Liver (tissue), 3 donors: ENCODE results near the gene HPCAL1.

ENCODE experiments used
- FOXA1 ChIP-seq: IDR thresholded peaks from 2 replicates; pipeline ENCODE4 v1.6.1; 2016; ENCODE audit warnings: antibody characterized with exemption
- JUND ChIP-seq, 2 donors: IDR thresholded peaks; 2 replicates each; pipeline ENCODE4 v1.6.1; 2016; ENCODE audit warnings: antibody characterized with exemption in 2 of 2
- RAD21 ChIP-seq, 2 donors: IDR thresholded peaks; 2 replicates each; pipeline ENCODE4 v1.6.1; 2016; ENCODE audit warnings: antibody characterized with exemption in 2 of 2, mild to moderate bottlenecking in 2 of 2
- TAF1 ChIP-seq: conservative IDR thresholded peaks from 2 replicates; pipeline ENCODE4 v1.6.1; 2016; ENCODE audit warnings: antibody characterized with exemption, mild to moderate bottlenecking
- YY1 ChIP-seq: IDR thresholded peaks from 2 replicates; pipeline ENCODE4 v1.6.1; 2016; ENCODE audit warnings: antibody characterized with exemption, mild to moderate bottlenecking
- TF ChIP-seq, protein P1 (sequence below): IDR thresholded peaks from 2 replicates; pipeline ENCODE4 v1.6.1; 2016; ENCODE audit warnings: antibody characterized with exemption
- TF ChIP-seq, protein P2 (sequence below): fragments of 150-350 bp; IDR thresholded peaks from 2 replicates; pipeline ENCODE4 v1.5.1; 2017; ENCODE audit warnings: improper control_type of control experiment, low read depth, low read length; ENCODE audit not compliant: missing input control
- TF ChIP-seq, protein P3 (sequence below): IDR thresholded peaks from 2 replicates; pipeline ENCODE4 v1.6.1; 2016; ENCODE audit warnings: antibody characterized with exemption
- TF ChIP-seq, protein P4 (sequence below): IDR thresholded peaks from 2 replicates; pipeline ENCODE4 v1.6.1; 2016; ENCODE audit warnings: antibody characterized with exemption
- TF ChIP-seq, protein P5 (sequence below): IDR thresholded peaks from 2 replicates; pipeline ENCODE4 v1.6.1; 2016; ENCODE audit warnings: antibody characterized with exemption, mild to moderate bottlenecking
- donor health status: healthy.
- donor health status: healthy.

DNA sequence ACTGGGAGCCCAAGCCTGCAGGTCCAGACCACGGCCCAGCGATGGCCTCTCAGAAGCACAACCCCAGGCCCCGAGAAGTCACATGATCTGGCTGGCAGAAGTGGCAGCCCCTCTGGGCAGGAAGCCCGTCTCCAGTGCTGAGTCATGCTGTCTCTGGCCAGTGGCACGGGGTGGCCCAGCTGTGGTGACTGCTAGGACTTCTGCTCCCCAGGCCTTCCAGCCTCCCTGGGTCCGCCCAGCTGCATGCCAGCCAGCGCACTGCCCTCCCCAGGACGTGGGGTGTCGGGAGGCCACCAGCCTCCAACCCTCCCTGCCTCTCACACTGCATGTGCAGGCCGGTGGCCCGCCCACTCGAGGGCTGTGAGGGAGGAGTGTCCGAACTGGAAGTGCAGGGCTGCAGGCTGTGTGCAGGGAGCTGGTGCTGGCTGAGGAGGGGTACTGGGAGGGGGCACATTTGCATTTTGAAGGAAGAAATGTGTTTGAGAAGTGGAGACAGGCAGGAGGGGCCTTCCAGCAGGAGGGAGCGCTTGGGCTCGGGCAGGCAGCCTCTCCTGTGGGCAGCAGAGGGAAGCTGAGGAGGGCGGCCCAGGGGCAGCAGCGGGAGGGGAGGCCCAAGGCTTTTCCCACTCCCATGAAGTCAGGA, 17.0 kb upstream of the HPCAL1 start:
- TF ChIP-seq, protein P1, sequence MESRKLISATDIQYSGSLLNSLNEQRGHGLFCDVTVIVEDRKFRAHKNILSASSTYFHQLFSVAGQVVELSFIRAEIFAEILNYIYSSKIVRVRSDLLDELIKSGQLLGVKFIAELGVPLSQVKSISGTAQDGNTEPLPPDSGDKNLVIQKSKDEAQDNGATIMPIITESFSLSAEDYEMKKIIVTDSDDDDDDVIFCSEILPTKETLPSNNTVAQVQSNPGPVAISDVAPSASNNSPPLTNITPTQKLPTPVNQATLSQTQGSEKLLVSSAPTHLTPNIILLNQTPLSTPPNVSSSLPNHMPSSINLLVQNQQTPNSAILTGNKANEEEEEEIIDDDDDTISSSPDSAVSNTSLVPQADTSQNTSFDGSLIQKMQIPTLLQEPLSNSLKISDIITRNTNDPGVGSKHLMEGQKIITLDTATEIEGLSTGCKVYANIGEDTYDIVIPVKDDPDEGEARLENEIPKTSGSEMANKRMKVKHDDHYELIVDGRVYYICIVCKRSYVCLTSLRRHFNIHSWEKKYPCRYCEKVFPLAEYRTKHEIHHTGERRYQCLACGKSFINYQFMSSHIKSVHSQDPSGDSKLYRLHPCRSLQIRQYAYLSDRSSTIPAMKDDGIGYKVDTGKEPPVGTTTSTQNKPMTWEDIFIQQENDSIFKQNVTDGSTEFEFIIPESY, result no peak
- peak; percentile 34 to 38 for TF ChIP-seq JUND (IDR thresholded peaks at IDR 0.05)
- TF ChIP-seq, protein P2, sequence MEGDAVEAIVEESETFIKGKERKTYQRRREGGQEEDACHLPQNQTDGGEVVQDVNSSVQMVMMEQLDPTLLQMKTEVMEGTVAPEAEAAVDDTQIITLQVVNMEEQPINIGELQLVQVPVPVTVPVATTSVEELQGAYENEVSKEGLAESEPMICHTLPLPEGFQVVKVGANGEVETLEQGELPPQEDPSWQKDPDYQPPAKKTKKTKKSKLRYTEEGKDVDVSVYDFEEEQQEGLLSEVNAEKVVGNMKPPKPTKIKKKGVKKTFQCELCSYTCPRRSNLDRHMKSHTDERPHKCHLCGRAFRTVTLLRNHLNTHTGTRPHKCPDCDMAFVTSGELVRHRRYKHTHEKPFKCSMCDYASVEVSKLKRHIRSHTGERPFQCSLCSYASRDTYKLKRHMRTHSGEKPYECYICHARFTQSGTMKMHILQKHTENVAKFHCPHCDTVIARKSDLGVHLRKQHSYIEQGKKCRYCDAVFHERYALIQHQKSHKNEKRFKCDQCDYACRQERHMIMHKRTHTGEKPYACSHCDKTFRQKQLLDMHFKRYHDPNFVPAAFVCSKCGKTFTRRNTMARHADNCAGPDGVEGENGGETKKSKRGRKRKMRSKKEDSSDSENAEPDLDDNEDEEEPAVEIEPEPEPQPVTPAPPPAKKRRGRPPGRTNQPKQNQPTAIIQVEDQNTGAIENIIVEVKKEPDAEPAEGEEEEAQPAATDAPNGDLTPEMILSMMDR, result no peak
- TF ChIP-seq, protein P3, sequence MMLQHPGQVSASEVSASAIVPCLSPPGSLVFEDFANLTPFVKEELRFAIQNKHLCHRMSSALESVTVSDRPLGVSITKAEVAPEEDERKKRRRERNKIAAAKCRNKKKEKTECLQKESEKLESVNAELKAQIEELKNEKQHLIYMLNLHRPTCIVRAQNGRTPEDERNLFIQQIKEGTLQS, result no peak
- TF ChIP-seq, protein P4, sequence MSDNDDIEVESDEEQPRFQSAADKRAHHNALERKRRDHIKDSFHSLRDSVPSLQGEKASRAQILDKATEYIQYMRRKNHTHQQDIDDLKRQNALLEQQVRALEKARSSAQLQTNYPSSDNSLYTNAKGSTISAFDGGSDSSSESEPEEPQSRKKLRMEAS, result no peak
- peak; percentile 38 to 48 for TF ChIP-seq RAD21 (IDR thresholded peaks at IDR 0.05)
- TF ChIP-seq YY1, result peak; percentile 46
- TF ChIP-seq, protein P5, sequence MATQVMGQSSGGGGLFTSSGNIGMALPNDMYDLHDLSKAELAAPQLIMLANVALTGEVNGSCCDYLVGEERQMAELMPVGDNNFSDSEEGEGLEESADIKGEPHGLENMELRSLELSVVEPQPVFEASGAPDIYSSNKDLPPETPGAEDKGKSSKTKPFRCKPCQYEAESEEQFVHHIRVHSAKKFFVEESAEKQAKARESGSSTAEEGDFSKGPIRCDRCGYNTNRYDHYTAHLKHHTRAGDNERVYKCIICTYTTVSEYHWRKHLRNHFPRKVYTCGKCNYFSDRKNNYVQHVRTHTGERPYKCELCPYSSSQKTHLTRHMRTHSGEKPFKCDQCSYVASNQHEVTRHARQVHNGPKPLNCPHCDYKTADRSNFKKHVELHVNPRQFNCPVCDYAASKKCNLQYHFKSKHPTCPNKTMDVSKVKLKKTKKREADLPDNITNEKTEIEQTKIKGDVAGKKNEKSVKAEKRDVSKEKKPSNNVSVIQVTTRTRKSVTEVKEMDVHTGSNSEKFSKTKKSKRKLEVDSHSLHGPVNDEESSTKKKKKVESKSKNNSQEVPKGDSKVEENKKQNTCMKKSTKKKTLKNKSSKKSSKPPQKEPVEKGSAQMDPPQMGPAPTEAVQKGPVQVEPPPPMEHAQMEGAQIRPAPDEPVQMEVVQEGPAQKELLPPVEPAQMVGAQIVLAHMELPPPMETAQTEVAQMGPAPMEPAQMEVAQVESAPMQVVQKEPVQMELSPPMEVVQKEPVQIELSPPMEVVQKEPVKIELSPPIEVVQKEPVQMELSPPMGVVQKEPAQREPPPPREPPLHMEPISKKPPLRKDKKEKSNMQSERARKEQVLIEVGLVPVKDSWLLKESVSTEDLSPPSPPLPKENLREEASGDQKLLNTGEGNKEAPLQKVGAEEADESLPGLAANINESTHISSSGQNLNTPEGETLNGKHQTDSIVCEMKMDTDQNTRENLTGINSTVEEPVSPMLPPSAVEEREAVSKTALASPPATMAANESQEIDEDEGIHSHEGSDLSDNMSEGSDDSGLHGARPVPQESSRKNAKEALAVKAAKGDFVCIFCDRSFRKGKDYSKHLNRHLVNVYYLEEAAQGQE, result no peak
- TF ChIP-seq TAF1, result no peak
- no peak for TF ChIP-seq FOXA1
